SK-N-SH treated with all-trans-retinoic acid at 6 μM for 48 hours (cell line): ENCODE results near the gene LPP.

Source experiments
- ATAC-seq: fragments of 200-7000 bp; cut with Tn5 transposase; 3 replicates; pipeline ENCODE4 v1.9.1; 2020; ENCODE audit warnings: mild to moderate bottlenecking, moderate library complexity
- ARNTL ChIP-seq: fragments of 450-650 bp; formaldehyde crosslinking; IDR thresholded peaks from 2 replicates; pipeline ENCODE4 v1.5.0; 2020; ENCODE audit warnings: low read depth, mild to moderate bottlenecking, moderate library complexity, borderline replicate concordance
- BACH2 ChIP-seq: fragments of 250-450 bp; sonication (Bioruptor Pico); IDR thresholded peaks from 2 replicates; pipeline ENCODE4 v1.9.0; 2021; ENCODE audit warnings: mild to moderate bottlenecking, borderline replicate concordance
- CSDC2 ChIP-seq: fragments of 250-450 bp; sonication (Bioruptor Pico); IDR thresholded peaks from 2 replicates; pipeline ENCODE4 v1.5.0; 2020; ENCODE audit warnings: mild to moderate bottlenecking, moderate library complexity
- CSRNP3 ChIP-seq: fragments of 250-450 bp; sonication (Bioruptor Pico); IDR thresholded peaks from 2 replicates; pipeline ENCODE4 v1.5.1; 2021; ENCODE audit warnings: mild to moderate bottlenecking, moderate library complexity
- ESRRG ChIP-seq: fragments of 250-450 bp; sonication (Bioruptor Pico); IDR thresholded peaks from 2 replicates; pipeline ENCODE4 v1.6.1; 2021; ENCODE audit warnings: mild to moderate bottlenecking
- GLIS3 ChIP-seq: fragments of 250-450 bp; sonication (Bioruptor Pico); IDR thresholded peaks from 2 replicates; pipeline ENCODE4 v1.5.0; 2020; ENCODE audit warnings: mild to moderate bottlenecking, moderate library complexity
- ISL1 ChIP-seq: fragments of 250-450 bp; sonication (Bioruptor Pico); IDR thresholded peaks from 2 replicates; pipeline ENCODE4 v2.1.2; 2022; ENCODE audit warnings: mild to moderate bottlenecking, moderate library complexity
- OSR1 ChIP-seq: fragments of 250-450 bp; sonication (Bioruptor Pico); IDR thresholded peaks from 2 replicates; pipeline ENCODE4 v1.8.0; 2022; ENCODE audit warnings: moderate library complexity, mild to moderate bottlenecking, inconsistent platforms
- PATZ1 ChIP-seq: fragments of 250-450 bp; sonication (Bioruptor Pico); IDR thresholded peaks from 2 replicates; pipeline ENCODE4 v1.8.0; 2020; ENCODE audit warnings: mild to moderate bottlenecking, moderate library complexity, borderline replicate concordance
- POU6F1 ChIP-seq: fragments of 250-450 bp; sonication (Bioruptor Pico); IDR thresholded peaks from 2 replicates; pipeline ENCODE4 v1.8.0; 2021; ENCODE audit warnings: low read depth, mild to moderate bottlenecking, moderate library complexity, borderline replicate concordance
- RARB ChIP-seq: fragments of 250-450 bp; sonication (Bioruptor Pico); IDR thresholded peaks from 2 replicates; pipeline ENCODE4 v1.8.0; 2021; ENCODE audit warnings: mild to moderate bottlenecking, moderate library complexity
- SNAI2 ChIP-seq: fragments of 250-450 bp; sonication (Bioruptor Pico); IDR thresholded peaks from 2 replicates; pipeline ENCODE4 v1.5.0; 2020; ENCODE audit warnings: mild to moderate bottlenecking, moderate library complexity
- TCF4 ChIP-seq: fragments of 250-450 bp; sonication (Bioruptor Pico); IDR thresholded peaks from 2 replicates; pipeline ENCODE4 v1.8.0; 2021; ENCODE audit warnings: mild to moderate bottlenecking, moderate library complexity, borderline replicate concordance
- TOX ChIP-seq: fragments of 250-450 bp; sonication (Bioruptor Pico); IDR thresholded peaks from 2 replicates; pipeline ENCODE4 v1.8.0; 2021; ENCODE audit warnings: mild to moderate bottlenecking, moderate library complexity, borderline replicate concordance
- TSHZ2 ChIP-seq: fragments of 250-450 bp; sonication (Bioruptor Pico); IDR thresholded peaks from 2 replicates; pipeline ENCODE4 v1.5.0; 2020; ENCODE audit warnings: mild to moderate bottlenecking, moderate library complexity
- ZC3H10 ChIP-seq: fragments of 250-450 bp; sonication (Bioruptor Pico); IDR thresholded peaks from 2 replicates; pipeline ENCODE4 v1.5.1; 2021; ENCODE audit warnings: mild to moderate bottlenecking, moderate library complexity
- ZFP3 ChIP-seq: fragments of 250-450 bp; sonication (Bioruptor Pico); IDR thresholded peaks from 2 replicates; pipeline ENCODE4 v1.5.0; 2020; ENCODE audit warnings: mild to moderate bottlenecking, moderate library complexity
- ZFP30 ChIP-seq: fragments of 450-650 bp; formaldehyde crosslinking; IDR thresholded peaks from 2 replicates; pipeline ENCODE4 v1.5.0; 2022; ENCODE audit warnings: mild to moderate bottlenecking, moderate library complexity
- ZNF565 ChIP-seq: fragments of 450-650 bp; formaldehyde crosslinking; conservative IDR thresholded peaks from 2 replicates; pipeline ENCODE4 v1.5.0; 2020; ENCODE audit warnings: low read depth, mild to moderate bottlenecking, moderate library complexity
- ZNF70 ChIP-seq: fragments of 450-650 bp; formaldehyde crosslinking; IDR thresholded peaks from 2 replicates; pipeline ENCODE4 v1.5.0; 2020; ENCODE audit warnings: mild to moderate bottlenecking, moderate library complexity
- ZNF8 ChIP-seq: fragments of 450-650 bp; formaldehyde crosslinking; IDR thresholded peaks from 2 replicates; pipeline ENCODE4 v1.5.0; 2020; ENCODE audit warnings: mild to moderate bottlenecking, moderate library complexity

LPP gene

GRCh38 chr3:188788621-188789081 lies 634.7 kb downstream of the LPP start:
- ATAC-seq: peak; percentile 81
- peak; percentile 12; the same call in 1 of the 2 replicates for TF ChIP-seq ISL1 (CRISPR knock-in tag)
- TF ChIP-seq RARB (CRISPR knock-in tag): no peak
- no peak for TF ChIP-seq TOX (CRISPR knock-in tag)
- TF ChIP-seq TCF4 (CRISPR knock-in tag): no peak
- TF ChIP-seq SNAI2: no peak
- no peak for TF ChIP-seq CSDC2 (CRISPR knock-in tag)
- TF ChIP-seq GLIS3 (CRISPR knock-in tag): no peak

- ATAC-seq: no peak
- TF ChIP-seq TCF4 (CRISPR knock-in tag) (no peak), CSDC2 (CRISPR knock-in tag) (no peak), ZC3H10 (CRISPR knock-in tag) (no peak), ZFP30 (no peak), ESRRG (CRISPR knock-in tag) (no peak), GLIS3 (CRISPR knock-in tag) (no peak), BACH2 (CRISPR knock-in tag) (no peak), ARNTL (CRISPR knock-in tag) (no peak), RARB (CRISPR knock-in tag) (no peak)
- TF ChIP-seq, all 23 proteins: peak for 0
Measured at GRCh38 chr3:188789251-188789650, 635.3 kb downstream of the LPP start.

GRCh38 chr3:188791311-188791710 lies 637.4 kb downstream of the LPP start:
- TF ChIP-seq ARNTL (CRISPR knock-in tag) (no peak), GLIS3 (CRISPR knock-in tag) (no peak), SNAI2 (no peak), ZNF70 (CRISPR knock-in tag) (no peak), PATZ1 (CRISPR knock-in tag) (no peak), BACH2 (CRISPR knock-in tag) (no peak), OSR1 (CRISPR knock-in tag) (no peak), ZFP30 (no peak), RARB (CRISPR knock-in tag) (no peak), ZC3H10 (CRISPR knock-in tag) (no peak), CSDC2 (CRISPR knock-in tag) (no peak), CSRNP3 (CRISPR knock-in tag) (no peak), ISL1 (CRISPR knock-in tag) (no peak), TCF4 (CRISPR knock-in tag) (no peak), ZFP3 (CRISPR knock-in tag) (no peak), POU6F1 (CRISPR knock-in tag) (no peak)
- no peak for ATAC-seq

GRCh38 chr3:188792793-188793192 lies 638.8 kb downstream of the LPP start:
- ATAC-seq: peak; percentile 84
- no peak for TF ChIP-seq POU6F1 (CRISPR knock-in tag)
- TF ChIP-seq BACH2 (CRISPR knock-in tag): no peak
- TF ChIP-seq ZFP30: no peak
- TF ChIP-seq TSHZ2 (CRISPR knock-in tag): no peak
- TF ChIP-seq RARB (CRISPR knock-in tag): no peak
- TF ChIP-seq ESRRG (CRISPR knock-in tag): no peak
- TF ChIP-seq ZNF70 (CRISPR knock-in tag): no peak
- no peak for TF ChIP-seq SNAI2
- no peak for TF ChIP-seq CSDC2 (CRISPR knock-in tag)
- TF ChIP-seq PATZ1 (CRISPR knock-in tag): no peak
- no peak for TF ChIP-seq ARNTL (CRISPR knock-in tag)
- TF ChIP-seq ZNF565: no peak
- no peak for TF ChIP-seq ZNF8 (CRISPR knock-in tag)
- no peak for TF ChIP-seq CSRNP3 (CRISPR knock-in tag)
- TF ChIP-seq ZC3H10 (CRISPR knock-in tag): no peak
